GM21390 (cell line): ENCODE results near the gene ZCCHC18.

Experiments used
- ATAC-seq: cut with Tn5 transposase; IDR thresholded peaks from one replicate; pipeline ENCODE4 v1.9.1; 2021; ENCODE audit not compliant: unreplicated experiment

The ZCCHC18 gene

DNA sequence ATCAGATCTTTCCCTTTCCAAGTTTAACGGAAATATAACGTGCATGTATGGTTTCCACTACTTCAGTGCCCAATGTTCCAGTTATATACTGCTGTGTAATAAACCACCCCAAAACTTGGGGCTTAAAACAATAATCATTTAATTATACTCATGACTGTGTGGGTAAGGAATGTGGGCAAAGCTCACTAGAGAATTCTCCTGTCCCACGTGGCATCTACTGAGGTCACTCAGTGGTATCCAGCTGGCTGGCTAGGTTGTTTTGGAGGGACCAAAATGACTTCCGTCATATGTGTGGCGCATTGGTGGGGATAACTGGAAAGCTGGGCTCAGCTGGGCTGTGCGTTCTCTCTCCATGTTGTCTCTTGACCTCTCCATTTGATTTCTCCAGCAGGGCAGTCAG is 18.5 kb downstream of the ZCCHC18 start:
- ATAC-seq = no peak

DNA sequence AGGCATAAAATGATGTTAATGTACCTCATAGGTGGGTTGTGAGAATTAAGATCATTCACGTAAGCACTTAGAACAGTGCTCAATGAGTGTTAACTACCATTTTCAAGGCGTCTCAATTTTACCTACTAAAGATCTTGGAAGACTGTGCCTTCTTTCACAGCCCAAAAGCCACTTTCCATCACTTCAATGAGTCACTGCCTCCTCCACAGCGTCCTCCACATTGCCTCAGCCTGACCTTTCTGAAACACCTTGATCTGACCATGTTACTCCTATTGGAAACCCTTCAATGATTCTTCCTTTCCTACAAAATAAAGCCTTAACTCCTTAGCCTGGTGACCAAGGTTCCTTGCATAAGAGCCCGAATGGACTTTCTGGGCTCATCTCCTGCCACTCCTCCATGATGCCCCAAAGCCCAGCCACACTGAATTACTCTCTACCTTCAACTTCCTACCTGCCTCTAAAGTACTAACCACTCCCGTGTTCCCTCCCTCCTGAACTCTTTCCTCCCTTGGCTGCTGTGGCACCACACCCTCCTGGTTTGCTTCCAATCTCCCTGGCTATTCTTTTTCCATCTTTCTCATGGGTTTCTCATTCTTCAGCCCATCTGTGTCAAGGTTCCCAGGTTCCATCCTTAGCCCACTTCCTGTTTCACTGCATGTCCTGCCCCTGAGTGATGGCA is 22.4 kb downstream of the ZCCHC18 start:
- ATAC-seq = no peak

DNA sequence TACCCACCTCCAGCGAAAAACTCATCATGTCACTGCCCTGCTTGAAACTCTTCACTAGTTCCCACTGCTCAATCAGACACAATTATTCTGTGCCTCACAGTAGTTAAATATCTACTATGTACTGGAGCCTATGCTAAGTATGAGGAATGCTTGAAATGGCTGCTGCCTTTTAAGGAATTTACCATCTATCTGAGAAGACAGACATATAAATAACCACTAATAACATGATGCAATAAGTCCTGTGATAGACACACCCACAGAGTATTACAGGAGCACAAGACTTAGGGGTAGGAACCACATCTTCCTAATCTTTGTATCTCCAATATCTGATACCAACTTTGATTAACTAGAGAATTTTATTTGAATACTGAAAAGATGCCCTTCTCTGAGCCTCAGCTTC is 23.4 kb downstream of the ZCCHC18 start:
- ATAC-seq = no peak

DNA sequence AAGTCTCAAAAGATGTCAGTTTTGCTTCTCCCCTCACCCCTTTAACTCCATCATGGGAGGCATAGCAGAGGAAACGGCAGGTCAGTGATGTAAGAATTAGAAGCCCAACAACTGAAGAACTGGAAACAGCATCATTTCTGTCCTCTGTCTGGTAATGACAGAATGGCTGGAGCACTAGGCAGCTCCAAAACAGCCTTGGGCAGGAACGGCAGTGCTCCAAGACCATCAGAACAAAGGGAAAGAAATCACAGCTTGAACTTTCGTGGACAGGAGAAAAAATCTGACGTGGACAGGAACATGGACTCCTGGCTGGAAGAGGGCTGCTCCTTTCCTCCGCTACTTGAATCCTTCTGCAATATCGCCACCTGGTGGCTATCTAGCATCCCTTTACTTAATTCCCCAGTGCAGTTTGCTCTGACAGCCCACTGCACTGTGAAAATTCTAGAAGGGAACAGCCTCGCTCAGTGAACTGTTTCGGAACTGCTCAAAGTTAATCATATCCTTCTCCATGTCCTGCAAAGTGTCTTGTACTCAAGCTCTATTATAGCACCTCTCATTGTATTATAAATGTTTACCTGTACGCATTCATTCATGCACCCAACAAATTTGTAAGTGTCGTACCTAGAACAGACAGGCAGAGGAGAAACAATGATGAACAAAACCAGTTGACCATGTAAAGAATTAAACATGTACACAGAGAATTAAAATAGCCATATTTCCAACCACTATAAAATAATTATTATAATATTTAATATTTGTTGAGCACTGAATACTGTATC is 24.1 kb downstream of the ZCCHC18 start:
- peak; percentile 89 for ATAC-seq

DNA sequence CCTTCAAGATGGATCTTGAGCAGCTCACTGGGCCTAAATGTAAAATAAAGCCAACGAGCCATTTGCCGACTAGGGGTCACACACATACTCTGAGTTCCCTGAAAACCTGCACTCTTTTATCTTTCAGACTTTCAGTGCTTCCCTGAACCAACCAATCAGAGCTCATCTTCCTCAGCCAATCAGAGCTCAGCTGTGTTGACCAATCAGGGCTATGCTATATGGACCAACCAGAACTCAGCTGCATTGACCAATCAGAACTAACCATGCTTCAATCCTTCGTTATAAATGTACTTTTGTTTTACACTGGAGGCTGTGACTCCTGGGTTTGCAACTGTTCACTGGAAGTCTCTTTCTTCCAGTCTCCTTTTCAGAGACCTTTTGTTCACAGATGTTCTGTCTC is 25.2 kb downstream of the ZCCHC18 start:
- ATAC-seq = no peak

DNA sequence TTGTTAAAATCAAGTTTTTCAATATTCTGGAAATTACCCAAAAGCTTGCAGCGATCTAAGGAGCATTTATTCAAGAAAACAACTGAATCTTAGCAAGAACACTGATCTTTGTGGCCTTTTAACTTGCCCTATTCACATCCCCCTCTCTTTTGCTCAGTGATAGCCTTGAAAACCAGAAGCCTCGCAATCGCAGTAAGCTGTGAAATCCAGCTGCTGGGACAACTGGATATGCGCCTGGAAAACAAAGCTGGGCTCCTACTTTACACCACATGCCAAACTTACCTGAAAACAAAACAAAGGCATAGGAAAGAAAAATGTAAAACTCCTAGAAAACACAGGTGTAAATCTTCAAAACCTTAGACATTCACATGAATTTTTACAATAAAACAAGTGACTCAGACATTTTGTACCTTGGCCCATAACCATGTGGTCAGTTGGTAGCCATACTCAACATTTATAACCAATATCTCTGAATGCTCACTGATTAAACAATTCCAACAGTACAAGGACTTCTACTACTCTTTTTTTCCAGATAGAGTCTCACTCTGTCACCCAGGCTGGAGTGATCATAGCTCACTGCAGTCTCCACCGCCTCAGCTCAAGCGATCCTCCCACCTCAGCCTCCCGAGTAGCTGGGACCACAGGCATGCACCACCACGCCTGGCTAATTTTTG is 28.9 kb downstream of the ZCCHC18 start:
- no peak for ATAC-seq

DNA sequence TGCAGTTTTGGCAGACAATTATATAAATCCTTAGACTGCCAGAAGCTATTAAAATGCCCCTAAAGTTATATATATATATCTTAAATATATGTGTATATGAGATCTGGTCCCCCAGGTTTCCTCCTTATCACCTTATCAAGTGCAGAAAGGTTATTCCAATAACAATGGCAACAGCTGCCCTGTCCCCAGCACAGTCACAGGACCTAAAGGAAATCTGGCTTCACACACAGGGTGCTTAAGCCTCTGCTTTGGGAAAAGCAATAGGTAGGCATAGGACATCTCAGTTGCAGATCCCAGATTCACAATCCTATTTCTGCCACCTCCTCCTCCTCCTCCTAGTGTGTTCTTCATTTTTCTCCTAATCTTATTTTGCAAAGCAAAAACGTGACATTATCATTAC is 38.7 kb downstream of the ZCCHC18 start:
- no peak for ATAC-seq

DNA sequence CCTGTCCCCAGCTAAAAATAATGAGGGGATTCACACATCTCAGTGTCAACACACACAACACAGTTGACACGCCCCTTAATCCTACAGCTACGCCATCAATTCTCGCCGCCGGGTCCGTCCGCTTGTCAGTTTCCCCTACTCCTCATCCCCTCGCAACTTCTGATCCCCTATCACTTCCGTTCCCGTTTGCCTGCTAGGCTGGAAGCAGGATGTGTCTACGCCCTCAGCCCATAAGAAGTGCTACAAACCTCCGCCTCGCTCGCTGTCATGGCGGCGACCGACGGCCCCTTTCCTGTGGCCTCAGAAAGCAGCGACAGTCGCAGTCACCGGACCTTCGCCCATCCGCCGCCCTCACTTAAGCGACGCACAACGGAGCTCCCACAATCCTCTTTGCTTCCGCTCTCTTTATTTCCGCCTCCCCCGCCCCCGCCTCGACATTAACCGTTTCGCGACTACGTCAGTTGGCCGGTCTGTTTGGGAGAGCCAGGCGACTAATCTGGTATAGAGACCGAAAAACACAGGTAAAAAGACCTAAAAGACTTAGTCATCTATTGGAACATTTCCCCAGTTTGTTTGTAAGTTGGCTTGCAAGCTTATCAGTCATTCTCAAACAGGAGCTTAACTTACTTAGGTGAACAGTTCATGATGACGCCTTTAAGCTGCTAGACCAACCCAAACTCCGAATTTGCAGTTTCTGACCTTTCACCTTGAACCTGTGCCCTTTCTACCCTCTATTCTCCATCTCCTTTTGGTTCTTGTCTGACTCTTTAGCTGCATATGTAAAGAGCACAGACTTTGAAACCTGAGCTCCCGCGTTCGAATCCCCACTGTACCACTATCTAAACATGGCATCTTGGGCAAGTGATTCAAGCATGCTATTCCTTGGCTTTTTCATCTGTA is 44.6 kb downstream of the ZCCHC18 start, which contains the start of gene SLC25A53:
TSS of gene SLC25A53 (minus strand) at position 380 of the 900 bp plus-strand sequence. CDS start 51,752 bp downstream, outside the sequence.
- ATAC-seq = peak; percentile 92
